ENCODE data around the gene HDAC4.

Gene HDAC4

DNA sequence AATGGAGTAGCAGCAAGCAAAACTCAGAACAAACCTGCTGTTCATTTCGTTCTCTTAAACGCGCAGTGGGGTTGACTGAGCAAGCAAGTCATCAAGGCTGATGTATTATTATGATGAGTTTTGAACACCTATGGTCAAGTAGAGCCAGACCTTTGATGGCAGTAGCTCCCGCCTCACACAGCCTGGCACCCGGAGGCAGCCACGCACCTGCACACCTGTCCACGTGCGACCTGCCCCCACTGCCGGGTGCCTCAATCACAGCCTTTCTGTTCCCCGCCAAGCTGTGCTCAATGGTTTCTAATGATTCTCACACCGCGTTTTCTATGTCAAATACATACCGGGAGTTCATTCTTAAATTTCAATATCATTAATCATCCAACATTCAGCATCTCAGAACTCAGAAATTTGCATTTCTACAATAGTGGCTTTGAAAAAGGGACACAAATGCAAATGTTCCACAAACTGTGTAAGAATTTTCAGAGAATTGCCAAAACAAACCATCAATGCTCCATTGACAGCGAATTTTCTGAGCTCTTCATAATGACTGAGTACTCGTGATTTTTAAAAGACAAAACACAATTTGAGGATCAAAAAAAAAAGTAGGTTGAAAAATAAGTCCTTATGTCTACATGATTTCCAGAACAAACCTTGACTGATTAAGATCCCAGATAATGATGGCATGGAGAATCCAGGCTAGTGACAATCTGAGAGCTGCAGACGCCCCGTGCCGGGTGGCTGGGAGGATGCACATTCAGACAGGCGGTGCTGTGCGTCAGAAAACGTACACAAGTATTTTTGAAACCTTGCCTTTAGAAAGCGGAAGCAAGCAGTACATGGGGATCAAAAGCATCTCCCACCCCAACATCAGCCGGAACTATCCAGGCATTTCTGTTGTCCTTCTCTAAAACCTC is 56.6 kb downstream of the HDAC4 start:
- DNase-seq, result no peak

- DNase-seq, result no peak
Measured at GRCh38 chr2:239343460-239343859, 57.4 kb downstream of the HDAC4 start.

DNA sequence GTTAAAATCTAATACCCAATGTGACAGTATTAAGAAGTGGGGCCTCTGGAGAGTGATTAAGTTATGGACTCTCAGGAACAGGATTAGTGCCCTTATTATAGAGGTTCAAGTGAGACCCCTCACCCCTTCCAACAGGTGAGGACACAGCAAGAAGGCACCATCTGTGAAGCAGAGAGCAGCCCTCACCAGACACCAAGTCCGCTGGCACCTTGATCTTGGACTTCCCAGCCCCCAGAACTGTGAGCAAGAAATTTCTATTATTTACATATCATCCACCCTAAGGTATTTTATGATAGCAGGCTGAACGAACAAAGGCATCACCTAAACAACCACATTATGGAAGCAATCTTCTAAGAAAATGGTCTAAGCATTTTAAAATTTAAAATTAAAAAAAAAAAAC is 59.0 kb downstream of the HDAC4 start:
- DNase-seq, result no peak

GRCh38 chr2:239341146-239341732 is 59.6 kb downstream of the HDAC4 start:
- DNase-seq, result no peak

- no peak for DNase-seq
Measured at GRCh38 chr2:239339726-239340601, 60.9 kb downstream of the HDAC4 start.

DNA sequence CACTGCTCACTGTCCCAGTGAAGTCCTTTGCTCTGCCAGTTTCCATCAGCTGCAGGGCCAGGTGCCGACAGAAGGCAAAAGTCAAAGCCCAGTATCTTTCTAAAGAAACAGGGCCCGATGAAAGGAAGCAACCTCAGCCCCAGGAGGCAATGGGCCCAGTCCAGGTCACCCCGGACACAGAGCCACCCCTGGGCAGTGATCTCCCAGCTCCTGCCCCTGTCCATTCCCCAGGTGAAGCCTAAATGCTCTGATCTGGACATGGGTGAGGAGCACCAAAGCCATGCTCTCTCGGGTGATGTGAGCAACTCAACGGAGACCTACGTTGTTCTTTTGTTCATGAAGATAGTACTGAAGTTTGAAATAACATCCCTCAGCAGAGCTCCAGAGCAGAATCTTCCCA is 61.6 kb downstream of the HDAC4 start:
- no peak for DNase-seq

- peak; percentile 63 for DNase-seq
Measured at GRCh38 chr2:239337877-239338484, 62.8 kb downstream of the HDAC4 start.

DNA sequence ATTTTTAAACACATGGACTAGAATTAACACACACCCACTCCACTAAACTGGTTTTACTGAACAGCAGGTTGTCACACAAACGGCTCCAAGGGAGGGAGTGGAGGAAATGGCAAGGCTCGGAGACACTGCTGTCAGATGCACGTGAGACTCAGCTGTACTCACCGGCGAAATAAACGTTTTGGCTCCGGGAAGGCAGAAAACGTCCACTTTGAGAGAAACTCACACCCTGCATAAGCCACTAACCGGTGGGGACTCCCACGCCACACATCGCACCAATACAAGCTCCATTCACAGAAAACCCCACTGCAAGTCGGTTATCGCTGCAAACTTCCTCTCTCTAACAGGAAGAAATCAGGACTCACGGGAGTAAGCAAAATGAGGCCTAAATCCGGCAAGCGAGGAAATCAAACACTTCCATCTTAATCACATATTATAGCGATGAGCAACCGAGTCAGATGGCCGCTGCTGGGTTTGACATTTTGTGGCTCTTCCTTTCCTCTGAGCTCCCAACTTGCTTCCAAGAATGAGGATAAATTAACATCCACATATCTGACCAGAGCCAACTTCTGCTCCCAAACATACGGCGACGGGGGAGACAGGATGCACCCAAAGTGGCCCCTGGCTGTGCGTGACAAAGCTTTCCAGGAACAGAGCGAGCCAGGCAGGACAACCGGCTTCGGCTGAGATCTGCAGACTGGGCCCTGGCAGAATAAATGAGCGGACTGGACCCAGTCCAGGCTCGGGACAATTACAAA is 63.5 kb downstream of the HDAC4 start:
- DNase-seq, result no peak

DNA sequence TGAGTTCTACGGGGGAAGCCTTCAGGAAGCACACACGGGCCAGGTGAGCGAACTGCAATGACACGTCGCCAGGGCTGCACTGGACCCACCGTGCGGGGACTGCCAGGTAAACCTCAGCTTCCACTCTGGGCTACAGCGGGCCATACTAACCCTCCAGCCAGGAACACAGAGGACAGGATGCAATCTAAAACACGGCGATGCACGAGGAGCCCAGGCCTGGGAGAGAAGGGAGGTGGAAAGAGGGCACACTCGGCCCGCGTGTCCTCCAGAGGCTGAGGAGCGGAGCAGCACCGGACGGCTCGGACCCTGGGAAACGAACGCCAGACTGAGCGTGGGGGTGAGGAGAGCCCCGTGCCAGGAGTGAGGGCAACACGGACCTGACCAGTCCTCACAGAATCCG is 69.3 kb downstream of the HDAC4 start:
- DNase-seq, result no peak

DNA sequence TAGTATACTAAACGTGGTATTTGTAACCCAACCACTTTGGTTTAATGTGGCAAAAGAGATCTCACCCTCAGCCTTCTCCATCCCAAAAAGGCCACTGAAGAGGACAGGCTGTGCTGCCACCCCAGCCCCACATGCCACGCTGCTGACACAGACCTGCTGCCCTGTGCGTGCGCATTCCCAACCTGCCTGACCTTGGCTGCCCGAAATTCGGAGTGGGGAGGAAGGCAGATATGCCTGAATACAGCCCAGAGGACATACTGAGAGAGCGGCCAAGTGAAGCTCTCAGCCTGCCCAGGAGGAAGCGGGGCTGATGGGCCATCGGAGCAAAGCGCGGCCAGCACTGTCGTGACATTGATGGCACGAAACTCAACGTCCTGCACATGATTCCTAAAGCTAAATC is 70.0 kb downstream of the HDAC4 start:
- no peak for DNase-seq

DNA sequence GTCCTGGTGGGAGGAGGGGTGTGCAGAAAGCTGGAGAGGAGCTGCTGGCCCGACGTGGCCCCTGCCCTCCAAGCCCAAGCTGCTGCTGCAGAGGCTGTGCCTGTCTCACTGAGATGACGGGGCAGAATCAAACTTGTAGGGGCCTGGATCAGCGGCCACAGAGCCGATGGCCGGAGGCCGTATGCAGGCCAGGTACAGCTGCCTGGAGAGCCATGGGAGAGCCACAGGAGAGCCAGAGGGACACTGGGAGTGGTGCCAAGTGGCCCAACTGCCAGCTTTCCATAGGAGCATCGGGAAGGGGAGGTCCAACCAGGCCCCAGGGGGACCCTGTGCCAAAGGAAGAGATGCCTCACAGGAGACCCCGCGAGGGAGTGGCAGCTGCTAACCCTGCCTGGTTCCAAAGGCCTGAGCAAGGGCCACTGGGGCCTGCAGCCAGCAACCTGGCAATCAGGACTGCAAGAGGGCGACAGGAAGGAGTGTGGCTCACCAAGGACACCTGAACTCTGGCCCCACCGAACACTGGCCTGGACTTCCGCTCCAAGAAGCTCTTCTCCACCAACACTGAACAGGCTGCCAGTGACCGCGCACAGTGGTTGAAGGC is 70.7 kb downstream of the HDAC4 start:
- no peak for DNase-seq

- DNase-seq, result no peak
Measured at GRCh38 chr2:239329284-239329971, 71.4 kb downstream of the HDAC4 start.

- DNase-seq, result peak; percentile 42
Measured at GRCh38 chr2:239328351-239329191, 72.2 kb downstream of the HDAC4 start.

- no peak for DNase-seq
Measured at GRCh38 chr2:239327536-239328350, 73.1 kb downstream of the HDAC4 start.

- peak; percentile 23 for DNase-seq
Measured at GRCh38 chr2:239326831-239327535, 73.8 kb downstream of the HDAC4 start.

DNA sequence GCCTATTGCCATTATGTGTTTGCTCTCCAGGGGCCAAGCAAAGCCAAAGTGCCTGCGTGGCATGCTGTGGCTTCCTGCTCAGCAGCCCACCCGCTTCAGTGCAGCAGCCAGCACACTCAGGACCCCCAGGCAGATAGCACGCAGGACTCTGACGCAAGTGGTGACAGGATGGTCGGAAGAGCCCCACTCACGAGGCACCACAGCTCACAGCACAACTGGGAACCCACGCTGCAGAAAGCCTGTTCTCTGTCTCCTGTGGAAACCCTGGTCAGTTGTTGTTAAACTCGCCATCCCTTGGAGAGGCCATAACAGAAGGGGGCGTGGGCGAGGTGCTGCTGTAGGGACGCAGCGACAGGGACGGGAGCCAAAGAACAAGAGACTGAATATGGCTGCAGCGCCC is 76.4 kb downstream of the HDAC4 start:
- no peak for DNase-seq

GRCh38 chr2:239323447-239323846 is 77.4 kb downstream of the HDAC4 start:
- DNase-seq, result no peak

- no peak for DNase-seq
Measured at GRCh38 chr2:239322416-239323086, 78.3 kb downstream of the HDAC4 start.

All from DMS79 treated with DMSO at 0.1 percent for 48 hours (cell line).